Measurements from ENCODE around the gene PATJ.
"Not testable (repeated sequence)": the region's sequence is repeated elsewhere in the genome, so short reads cannot be mapped to it uniquely, and the experiment has no call there.

PATJ gene

DNA sequence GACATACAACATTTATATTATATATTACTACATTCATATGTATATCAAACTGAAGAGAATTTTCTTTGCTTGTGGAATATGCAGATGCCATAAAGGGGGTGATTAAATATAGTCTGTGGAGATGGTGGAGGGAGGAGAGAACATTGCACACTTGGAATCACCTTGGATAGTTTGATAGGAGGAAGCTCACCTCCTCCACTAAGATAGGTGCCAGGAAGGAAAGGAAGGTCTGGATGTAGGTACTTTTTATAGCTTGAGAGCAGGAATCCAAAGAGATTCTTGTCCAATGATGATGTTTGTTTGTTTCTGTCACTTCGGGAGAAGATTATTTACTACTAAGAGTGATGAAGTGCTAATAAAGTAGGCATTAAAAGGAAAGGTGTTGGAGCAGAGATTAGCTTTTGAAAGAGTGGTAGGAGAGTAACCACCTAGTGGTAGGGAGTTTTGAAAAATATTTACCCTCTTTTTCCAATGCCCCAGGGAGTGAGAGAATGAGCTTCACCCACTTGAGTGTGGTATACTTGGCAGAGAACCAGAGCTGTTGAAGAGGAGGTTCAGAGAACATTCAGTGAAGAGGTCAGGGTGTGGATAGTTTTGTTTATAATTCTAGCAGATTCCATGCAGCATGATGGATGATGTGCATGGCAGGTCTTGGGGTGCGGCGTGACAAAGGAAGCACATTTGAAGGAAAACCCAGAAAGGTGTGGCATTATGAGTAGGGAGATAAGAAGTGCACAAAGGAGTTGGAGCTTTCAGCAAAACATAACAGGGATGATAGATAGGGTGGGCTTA lies 145.0 kb downstream of the PATJ start:
- no peak for DNase-seq (ENCODE audit: low read depth in 2 of 2)

DNA sequence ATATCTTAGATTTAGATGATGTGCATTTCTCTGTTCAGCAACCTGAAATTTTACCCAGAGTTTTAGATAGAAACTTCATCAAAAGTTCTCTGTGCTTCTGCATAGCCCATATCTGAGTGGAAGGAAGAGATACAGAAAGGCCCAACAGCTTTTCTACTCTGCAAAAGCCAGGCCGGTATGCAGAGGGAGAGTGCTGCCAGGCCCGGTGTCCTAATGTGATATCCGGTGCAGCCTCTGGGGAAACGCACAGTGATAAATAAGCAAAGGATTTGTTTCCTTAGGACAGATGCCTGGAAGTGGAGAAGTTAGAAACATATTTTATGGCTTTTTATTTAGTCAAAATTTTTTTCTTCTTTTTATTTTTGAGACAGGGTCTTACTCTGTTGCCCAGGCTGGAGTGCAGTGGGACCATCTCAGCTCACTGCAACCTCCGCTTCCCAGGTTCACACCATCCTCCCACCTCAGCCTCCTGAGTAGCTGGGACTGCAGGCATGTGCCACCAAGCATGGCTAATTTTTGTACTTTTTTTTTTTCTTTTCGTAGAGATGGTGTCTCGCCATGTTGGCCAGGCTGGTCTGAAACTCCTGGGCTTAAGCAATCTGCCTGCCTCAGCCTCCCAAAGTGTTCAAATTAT lies 145.8 kb downstream of the PATJ start:
- DNase-seq (ENCODE audit: low read depth in 2 of 2), result no peak

DNA sequence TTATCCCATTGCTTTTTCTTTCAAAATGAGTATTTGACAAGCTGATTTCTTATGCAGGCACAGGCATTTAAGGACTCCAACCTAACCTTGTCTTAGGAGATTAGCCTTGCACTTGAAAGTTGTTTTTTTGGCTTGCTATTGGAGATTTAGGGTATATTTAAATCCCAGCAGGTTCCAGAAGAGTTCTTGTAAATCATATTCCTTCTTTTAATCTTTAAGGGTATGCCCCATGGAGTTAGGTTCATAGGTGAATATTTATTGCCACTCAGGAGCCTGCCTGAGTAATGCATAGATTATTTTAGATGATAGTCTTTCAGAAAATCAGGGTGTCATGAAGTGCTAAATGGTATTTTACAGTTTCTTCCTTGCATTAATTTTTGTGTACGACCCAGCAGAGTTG lies 146.5 kb downstream of the PATJ start:
- no peak for DNase-seq (ENCODE audit: low read depth in 2 of 2)

DNA sequence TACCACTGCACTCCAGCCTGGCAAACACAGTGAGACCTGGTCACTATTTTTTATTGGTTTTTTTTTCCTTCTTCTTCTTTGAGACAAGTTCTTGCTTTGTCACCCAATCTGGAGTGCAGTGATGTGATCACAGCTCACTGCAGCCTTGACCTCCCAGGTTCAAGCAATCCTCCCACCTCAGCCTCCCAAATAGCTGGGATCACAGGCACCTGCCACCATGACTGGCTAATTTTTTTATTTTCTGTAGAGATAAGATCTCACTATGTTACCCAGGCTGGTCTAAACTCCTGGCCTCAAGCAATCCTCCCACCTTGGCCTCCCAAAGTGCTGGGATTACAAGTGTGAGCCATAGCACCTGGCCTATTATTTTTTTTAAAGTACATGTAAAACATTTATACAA lies 148.2 kb downstream of the PATJ start:
- DNase-seq (ENCODE audit: low read depth in 2 of 2), result not testable (repeated sequence)

DNA sequence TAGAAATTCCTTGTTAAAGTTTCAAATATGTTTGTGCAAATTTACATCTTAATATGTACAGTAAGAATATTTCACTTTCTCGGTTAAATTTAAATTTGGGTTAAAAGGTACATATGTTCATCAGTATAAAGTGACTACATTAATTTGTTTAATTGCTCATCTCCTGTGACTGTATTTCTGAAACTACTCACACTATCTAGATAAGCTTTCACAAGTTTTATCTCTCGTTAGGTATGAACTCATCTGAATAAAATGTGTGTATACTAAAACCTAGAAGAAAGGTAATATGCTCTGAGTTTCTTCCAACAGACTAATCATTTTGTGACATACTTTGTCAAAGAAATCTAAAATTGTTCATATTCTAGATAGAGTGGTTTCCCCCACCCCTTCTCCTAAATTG lies 150.7 kb downstream of the PATJ start:
- no peak for DNase-seq (ENCODE audit: low read depth in 2 of 2)

DNA sequence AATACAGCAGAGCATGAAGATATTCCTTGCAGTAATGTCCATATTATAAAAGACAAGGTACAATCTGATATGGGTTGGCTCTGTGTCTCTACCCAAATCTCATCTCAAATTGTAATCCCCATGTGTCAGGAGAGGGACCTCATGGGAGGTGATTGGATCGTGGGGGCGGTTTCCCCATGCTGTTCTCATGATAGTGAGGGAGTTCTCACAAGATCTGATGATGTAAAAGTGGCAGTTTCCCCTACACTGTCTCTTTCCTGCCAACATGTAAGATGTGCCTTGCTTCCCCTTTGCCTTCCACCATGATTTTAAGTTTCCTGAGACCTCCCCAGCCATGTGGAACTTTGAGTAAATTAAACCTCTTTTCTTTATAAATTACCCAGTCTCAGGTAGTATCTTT lies 152.0 kb downstream of the PATJ start:
- not testable (repeated sequence) for DNase-seq (ENCODE audit: low read depth in 2 of 2)

DNA sequence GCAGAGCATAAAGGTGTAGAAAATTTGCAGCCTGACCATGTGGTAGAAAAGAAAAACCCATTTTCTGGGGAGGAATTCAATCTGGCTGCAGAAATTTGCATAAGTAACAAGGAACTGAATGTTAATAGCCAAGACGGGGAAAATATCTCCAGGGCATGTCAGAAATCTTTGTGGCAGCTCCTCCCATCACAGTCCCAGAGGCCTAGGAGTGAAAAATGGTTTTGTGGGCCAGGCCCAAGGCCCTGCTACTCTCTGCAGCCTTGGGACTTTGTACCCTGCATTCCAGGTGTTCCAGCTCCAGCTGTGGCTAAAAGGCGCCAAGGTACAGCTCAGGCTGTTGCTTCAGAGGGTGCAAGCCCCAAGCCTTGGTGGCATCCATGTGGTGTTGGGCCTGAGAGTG lies 152.9 kb downstream of the PATJ start:
- DNase-seq (ENCODE audit: low read depth in 2 of 2), result no peak

DNA sequence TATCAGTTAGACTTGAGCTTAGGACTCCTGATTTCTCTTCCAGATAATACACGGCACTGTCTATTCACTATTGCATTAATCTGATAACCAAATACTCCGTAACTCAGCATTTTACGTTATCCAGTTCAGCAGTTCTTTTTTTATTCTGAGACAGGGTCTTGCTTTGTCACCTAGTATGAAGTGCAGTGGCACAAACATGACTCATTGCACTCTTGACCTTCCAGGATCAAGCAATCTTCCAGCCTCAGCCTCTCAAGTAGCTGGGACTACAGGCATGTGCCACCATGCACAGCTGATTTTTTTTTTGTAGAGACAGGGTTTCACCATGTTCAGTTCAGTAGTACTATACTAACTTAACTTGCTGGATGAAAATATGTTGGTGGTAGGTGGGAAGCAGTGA lies 156.4 kb downstream of the PATJ start:
- no peak for DNase-seq (ENCODE audit: low read depth in 2 of 2)

DNA sequence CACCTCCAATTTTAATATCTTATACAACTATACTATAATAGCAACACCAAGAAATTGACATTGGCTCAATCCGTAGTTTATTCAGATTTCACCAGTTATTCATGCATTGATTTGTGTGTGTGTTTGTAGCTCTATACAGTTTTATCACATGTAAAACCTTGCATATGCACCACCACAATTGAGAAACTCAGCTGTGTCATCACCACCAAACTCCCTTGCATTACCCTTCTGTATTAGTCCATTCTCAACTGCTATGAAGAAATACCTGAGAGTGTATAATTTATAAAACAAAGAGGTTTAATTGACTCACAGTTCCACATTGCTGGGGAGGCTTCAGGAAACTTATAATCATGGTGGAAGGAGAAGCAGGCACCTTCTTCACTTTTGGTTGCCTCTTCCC lies 162.1 kb downstream of the PATJ start:
- DNase-seq (ENCODE audit: low read depth in 2 of 2), result no peak

DNA sequence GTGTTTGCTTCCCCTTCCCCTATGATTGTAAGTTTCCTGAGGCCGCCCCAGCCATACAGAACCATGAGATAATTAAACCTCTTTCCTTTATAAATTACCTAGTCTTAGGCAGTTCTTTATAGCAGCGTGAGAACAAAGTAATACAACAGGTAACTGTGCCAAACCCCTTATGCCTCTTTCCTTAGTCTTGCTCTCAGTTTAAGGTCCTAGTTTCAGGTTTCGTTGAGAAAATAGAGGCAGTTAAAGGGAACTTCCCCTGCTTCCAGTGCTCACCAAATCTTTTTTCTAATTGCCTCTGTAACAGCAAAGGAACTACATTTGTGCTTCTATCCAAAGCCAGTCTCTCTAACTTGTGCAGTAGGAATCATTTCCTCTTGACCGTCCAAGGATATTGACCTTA lies 164.8 kb downstream of the PATJ start:
- no peak for DNase-seq (ENCODE audit: low read depth in 2 of 2)

DNA sequence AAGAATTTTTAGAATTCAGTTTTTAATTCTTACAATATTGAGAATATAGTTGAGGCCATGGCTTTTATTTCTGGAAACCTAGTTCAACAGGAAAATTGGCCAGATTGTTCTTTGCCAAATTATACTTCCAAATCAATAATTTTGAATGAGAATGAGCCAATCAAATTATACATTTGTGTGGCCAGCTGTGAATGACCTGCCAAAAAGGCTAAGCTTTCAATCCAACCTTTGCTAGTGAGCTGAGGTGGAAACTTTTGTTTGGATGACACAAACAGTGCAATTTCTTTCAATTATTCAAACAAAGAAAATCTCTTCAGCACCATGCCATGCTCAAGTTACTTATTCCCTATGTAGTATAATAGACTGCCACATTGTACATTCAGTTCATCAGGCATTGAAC lies 167.8 kb downstream of the PATJ start:
- DNase-seq (ENCODE audit: low read depth in 2 of 2), result no peak

DNA sequence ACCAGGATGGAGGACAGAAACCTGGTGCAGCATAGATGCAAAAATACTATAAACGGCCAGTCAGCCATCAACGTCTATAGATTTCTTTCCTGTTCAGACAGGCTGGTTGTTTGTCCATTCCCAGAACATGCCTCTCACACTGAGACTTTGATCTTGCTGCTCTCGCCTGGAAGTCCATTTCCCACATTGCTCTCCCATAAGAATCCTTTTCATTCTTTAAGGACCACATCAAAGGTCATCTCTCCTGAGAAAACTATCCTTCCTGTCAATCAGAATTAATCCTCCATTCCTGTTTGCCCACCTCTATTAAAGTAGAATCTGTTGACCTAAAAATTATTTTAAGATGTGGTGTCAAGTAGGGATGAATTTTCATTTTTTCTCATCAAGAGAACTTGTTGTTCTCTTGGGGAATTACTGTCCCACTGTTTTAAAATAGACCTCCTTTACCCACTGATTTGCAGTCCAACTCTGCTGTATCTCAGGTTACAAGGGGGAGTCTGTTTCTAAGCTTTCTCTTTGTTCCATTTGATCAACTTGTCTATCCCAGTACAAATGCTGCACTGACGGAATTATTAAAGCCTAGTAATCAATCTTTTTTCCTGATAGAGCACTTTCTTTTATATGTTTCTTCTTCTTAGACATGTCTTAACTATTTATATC lies 172.7 kb downstream of the PATJ start:
- DNase-seq (ENCODE audit: low read depth in 2 of 2), result no peak

DNA sequence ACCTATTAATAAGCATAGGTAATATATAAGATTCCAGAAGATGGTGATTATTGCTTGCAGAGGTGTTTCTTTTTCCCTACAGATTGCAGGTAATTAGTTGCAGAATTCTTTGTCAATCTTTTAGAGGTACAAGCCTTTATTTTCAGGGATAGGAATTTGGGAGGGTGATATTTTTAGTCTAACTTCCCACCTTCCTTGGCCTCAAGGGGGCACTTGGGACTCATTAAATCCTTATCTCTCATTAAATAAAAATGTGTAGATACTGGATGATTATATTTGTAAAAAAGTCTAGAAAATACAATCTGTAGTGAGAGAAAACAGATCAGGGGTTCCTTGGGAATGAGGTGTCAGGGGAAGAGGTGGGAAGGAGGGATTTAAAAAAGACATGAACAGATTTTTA lies 179.2 kb downstream of the PATJ start:
- no peak for DNase-seq (ENCODE audit: low read depth in 2 of 2)

DNA sequence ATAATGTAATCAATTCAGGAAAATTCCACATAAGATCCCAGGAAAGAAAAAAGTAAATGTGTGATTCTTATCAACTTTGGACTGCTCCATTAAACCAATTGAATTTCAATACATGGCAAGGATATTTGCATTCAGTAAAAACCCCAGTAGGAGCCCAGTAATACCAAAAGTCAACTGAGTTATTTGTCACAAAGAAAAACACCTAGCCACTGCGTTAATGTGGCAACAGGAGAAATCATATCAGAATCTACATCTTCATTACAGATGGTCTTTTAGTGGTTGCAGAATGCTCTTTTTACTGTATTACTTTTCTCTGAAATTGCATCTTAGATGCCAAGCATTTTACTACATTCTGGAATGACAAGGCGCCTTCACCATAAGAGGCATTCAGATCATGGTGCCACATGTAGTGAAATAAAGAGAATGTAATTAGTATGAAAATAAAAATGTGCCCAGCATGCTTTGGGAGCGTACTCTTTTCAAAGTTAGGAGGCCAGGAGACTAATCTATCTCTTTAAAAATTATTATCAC lies 180.7 kb downstream of the PATJ start:
- DNase-seq (ENCODE audit: low read depth in 2 of 2), result no peak

DNA sequence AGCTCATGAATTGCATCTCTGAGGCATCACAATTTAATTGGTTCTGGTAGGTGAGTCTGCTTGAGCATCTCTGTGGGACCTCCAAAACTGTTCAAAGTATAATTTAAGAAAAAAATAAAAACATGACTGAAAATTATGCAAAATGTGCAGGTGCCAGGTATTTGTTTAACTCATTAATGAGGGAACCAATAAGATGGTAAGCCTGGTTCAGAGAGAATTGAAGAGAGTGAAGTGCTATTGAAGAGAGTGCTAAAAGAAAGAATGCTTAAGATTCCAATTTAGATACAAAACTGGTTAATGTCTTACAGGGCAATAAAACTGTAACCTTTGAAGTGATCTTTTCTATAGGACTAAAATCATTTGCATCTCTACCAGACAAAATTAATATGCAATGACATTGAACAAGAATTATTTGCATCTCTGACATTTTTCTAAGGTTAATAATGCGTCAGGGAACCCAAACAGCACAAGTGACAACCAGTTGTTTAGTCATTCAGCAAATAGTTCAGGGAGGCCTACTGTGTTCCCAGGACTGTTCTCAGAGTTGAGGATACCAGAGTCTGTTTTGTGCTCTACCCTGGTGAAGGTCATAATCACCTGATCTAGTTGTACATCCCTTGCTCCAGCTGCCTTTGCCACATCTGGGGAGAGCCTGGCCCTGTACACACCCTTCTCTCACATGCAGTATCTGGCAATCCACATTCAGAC lies 183.5 kb downstream of the PATJ start:
- DNase-seq (ENCODE audit: low read depth in 2 of 2), result no peak

DNA sequence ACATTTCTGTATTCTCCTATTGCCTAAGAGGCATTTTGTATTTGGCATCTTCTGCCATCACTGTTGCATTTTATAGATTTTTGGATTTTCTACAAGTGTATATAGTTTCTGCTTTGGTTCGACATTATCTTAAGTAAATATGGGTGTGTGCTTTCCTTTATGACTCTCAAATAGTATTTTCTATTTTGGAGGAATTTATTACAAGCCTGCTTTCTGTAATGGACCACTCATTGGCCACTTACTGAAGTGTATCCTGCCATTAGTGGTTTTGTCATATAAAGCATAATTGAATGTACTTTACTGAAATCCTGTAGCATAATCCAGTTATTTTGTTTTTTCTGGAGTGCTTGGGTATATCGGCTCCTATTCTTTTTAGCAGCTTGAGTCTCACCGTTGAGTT lies 184.3 kb downstream of the PATJ start:
- DNase-seq (ENCODE audit: low read depth in 2 of 2), result no peak

DNA sequence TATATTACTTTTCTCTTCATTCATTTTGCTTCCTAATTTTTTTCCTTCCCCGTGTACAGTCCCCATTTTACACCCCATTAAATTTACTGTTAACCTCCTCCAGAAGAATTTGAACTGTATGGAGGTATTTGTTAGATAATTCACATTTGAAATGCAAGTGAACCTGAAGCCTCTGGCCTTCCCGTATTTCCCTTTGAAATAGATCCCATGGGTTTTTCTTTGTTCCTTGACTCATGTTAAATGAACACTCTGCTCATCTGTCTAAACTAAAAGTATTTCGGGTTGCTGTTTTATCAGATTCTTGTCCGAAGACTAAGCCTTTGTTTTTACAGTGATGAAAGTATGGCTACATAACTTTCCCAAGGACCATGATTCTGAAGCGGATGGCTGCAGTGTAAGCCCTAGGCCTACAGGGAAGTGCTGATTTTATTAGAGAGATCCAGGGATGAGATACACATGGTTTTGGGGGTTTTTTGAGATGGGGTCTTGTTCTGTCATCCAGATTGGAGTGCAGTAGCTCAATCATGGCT lies 187.9 kb downstream of the PATJ start:
- DNase-seq (ENCODE audit: low read depth in 2 of 2), result no peak

DNA sequence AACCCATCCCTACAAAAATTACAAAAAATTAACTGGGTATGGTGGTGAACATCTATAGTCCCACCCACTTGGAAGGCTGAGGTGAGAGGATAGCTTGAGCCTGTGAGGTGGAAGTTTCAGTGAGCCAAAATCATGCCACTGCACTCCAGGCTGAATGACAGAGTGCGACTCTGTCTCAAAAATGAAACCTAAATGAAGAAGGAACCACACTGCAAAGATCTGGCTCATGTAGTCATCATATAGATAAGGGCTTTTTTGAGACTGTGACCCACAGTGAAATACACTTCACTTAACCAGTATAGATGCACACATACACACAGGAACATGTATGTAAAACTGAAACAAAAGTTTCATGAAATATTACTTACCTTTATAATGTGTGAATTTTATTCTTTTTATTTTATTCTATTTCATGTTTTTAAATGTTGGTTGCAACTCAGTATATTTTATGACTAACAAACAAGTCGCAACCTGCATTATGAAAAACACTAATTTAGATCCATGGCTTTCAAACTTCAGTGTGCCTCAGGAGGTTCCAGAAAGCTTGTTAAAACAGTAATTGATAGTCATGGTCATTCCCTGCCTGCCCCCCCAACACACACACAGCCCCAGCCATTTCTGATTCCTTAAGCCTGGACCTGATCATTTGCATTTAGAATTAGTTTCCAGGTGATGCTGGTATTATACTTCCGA lies 189.5 kb downstream of the PATJ start:
- DNase-seq (ENCODE audit: low read depth in 2 of 2), result no peak

DNA sequence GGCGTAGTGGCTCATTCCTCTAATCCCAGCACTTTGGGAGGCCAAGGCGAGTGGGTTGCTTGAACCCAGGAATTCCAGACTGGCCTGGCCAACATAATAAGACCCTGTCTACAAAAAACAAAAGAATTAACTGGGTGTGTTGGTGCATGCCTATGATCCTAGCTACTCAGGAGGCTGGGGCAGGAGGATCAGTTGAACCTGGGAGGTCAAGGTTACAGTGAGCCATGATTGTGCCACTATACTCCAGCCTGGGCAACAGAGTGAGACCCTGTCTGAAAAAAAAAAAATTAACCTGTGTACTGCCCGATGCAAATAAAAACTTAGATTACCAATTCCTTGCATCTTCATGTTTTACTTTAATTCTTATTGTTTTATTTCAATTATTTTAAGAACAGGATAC lies 193.2 kb downstream of the PATJ start:
- DNase-seq (ENCODE audit: low read depth in 2 of 2), result no peak

DNA sequence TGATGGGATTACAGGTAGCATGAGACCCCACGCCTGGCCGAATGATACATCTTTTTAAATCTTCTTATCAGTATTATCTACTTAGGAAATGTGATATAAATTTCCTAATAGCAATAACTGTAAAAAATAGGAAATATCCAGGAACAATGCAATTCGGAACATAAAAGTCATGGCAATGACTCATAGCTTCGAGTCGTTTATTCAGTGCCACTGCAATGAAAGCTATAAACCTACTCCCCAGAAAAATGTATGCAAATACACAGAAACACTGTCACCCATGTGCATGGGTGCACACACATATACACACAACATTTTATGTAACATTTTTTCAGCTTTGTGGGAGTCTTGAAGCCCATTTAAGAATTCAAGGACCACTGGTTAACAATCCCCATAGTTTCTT lies 194.6 kb downstream of the PATJ start:
- no peak for DNase-seq (ENCODE audit: low read depth in 2 of 2)

DNA sequence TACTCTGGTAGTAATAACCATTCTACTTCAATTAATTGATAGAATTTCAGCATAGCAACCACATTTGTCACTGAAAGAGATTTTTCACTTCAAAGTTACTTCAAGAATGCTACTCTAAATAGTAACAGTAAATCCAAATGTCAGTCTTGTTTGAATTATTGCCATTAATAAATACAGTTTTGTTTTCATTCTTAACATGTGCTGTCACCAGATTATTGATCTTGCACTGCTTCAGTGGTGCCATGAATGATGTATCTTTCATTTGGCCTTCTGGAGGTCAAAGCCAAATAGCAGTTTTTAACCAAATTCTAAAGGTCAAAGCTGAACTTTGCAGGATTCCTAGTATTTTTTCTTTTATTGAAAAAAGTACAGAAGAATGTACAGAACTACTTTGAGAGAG lies 199.5 kb downstream of the PATJ start:
- DNase-seq (ENCODE audit: low read depth in 2 of 2), result no peak
